ACC112 (cell line): ENCODE measurements around the gene ETV1.
A peak's percentile ranks its signal among the peaks of the same experiment; 100 is the strongest.

Experiments used
- H2AFZ ChIP-seq: fragments of 200-600 bp; sonication (generic); one replicate; pipeline ENCODE4 v1.6.0; 2017; ENCODE audit warnings: antibody characterized with exemption, low read length; ENCODE audit not compliant: unreplicated experiment
- H3K27ac ChIP-seq: fragments of 200-600 bp; sonication (generic); 2 replicates; pipeline ENCODE4 v1.5.1; 2014; ENCODE audit warnings: low read depth, mild to moderate bottlenecking, antibody characterized with exemption, low read length, moderate library complexity
- H3K27me3 ChIP-seq: fragments of 200-600 bp; sonication (generic); 2 replicates; pipeline ENCODE4 v1.6.1; 2014; ENCODE audit warnings: mild to moderate bottlenecking, antibody characterized with exemption, low read length, moderate library complexity, mixed read lengths; ENCODE audit not compliant: insufficient read depth
- H3K36me3 ChIP-seq: fragments of 200-600 bp; sonication (generic); 2 replicates; pipeline ENCODE4 v1.6.1; 2016; ENCODE audit warnings: mild to moderate bottlenecking, antibody characterized with exemption, low read length, moderate library complexity, mixed read lengths; ENCODE audit not compliant: insufficient read depth
- H3K4me1 ChIP-seq: fragments of 200-600 bp; sonication (generic); one replicate; pipeline ENCODE4 v1.6.1; 2016; ENCODE audit warnings: low read length, mixed read lengths; ENCODE audit not compliant: insufficient read depth, unreplicated experiment, control insufficient read depth
- H3K4me3 ChIP-seq: fragments of 200-600 bp; sonication (generic); 2 replicates; pipeline ENCODE4 v1.5.1; 2014; ENCODE audit warnings: mild to moderate bottlenecking, low read depth, low read length
- H3K79me2 ChIP-seq: fragments of 200-600 bp; sonication (generic); one replicate; pipeline ENCODE4 v1.6.0; 2016; ENCODE audit warnings: low read length; ENCODE audit not compliant: control insufficient read depth, unreplicated experiment, insufficient read depth

ETV1 gene

DNA sequence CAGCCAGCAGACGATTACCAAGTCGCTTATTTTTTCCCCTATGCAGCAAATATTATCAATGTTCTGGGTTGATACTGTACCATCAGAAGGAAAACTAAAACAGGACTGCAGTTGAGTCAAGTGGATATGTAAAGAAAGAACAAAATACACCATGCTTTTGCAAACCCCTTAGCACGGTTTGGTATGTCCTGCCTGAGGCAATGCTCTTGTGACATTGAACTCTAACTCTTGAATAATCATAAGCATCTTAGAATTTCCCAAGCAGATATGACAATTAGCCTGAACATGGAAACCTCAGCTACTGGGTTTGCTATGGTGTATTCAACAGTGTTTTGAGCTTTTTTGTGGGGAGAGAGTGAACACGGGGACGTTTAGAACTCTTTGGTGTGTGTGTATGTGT, 107.4 kb downstream of the ETV1 start:
- H3K36me3 ChIP-seq, result no peaks in the 10 kb centered on the region
- H3K27ac ChIP-seq, result no peak overlapping the region
- H2AFZ ChIP-seq, result no peak overlapping the region
- no peak overlapping the region for H3K4me3 ChIP-seq
- no peaks in the 10 kb centered on the region for H3K27me3 ChIP-seq
- H3K79me2 ChIP-seq, result no peaks in the 10 kb centered on the region
- H3K4me1 ChIP-seq, result peaks cover 14% of the 10 kb centered on the region

DNA sequence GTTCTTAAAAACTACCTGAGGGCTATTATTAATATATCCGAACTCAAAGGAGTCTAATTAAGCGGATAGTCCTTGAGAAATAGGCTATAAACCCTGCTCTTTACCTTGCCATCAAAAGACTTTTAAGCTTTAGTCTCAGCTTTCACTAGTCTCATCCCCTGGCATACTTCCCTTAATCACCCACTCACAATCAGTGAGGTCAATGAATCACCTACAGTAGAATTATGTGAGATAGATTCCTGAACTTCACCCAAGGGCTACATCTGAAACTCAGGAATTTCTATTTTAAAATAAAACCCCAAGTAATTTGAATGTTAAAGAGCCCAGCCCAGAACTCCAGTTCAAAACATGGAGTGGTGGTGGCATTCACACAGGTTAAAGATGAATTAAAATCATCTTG, 108.7 kb downstream of the ETV1 start:
- Histone ChIP-seq H3K4me1 (peaks cover 14% of the 10 kb centered on the region), H3K27me3 (no peaks in the 10 kb centered on the region), H3K4me3 (no peak overlapping the region), H2AFZ (no peak overlapping the region), H3K79me2 (no peaks in the 10 kb centered on the region), H3K27ac (peak overlapping the region; percentile 38; the same call in 1 of the 2 replicates), H3K36me3 (no peaks in the 10 kb centered on the region)

DNA sequence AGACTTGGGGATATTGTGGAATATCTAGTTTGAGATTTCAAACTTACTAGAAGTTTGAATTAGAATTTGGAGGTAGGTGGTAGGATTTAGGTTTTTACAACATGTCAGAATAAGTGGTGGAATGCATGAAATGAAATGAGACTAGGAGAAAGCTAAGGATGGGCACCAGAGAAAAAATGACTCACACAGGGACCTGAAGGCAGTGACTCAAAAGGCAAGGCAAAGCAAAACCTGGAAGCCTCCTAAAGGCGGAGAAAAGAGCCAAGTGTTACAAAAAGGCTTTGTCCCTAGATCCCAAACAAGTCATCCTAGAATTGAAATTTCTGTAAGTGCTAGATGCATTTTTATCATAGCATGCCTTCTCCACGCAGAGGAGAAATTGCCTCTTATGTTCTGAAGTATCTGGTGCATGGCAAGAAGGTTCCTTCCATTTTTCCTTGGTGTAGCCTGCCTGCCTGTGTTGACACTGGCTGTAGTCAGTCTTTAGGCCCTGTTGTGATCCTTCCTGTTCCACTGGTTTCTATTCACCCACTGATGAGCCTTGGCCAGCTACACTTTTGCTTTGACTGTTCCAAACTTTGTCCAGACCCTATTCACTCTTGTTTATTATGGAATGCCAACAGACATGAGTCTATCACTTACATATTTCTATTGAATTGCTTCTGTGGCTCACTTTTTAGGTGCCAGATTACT, 109.3 kb downstream of the ETV1 start:
- H3K79me2 ChIP-seq, result no peaks in the 10 kb centered on the region
- H3K4me3 ChIP-seq, result no peak overlapping the region
- H3K36me3 ChIP-seq, result no peaks in the 10 kb centered on the region
- H3K4me1 ChIP-seq, result peaks cover 14% of the 10 kb centered on the region
- H3K27me3 ChIP-seq, result no peaks in the 10 kb centered on the region
- peak overlapping the region; percentile 38 for H3K27ac ChIP-seq
- peak overlapping the region; percentile 17 for H2AFZ ChIP-seq

DNA sequence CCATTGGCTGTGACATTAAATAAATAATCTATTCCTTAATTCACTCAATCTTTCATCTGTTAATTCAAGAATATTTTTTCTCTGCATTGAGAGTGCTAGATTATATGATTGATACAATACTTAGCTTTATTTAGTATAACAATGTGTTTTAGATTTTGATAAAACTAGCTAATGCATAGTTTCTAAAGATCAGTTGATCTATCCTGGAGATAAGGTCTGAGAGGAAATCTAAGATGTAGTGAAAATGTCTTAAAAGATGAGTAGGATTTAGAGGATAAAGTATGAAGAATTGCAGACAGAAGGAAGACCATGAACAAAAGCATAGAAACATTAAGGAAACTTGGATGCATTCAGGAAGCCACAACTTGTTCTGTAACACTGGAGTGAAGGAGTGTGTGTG, 110.3 kb downstream of the ETV1 start:
- H2AFZ ChIP-seq, result no peak overlapping the region
- H3K4me3 ChIP-seq, result no peak overlapping the region
- no peaks in the 10 kb centered on the region for H3K27me3 ChIP-seq
- H3K27ac ChIP-seq, result no peak overlapping the region
- H3K79me2 ChIP-seq, result no peaks in the 10 kb centered on the region
- no peaks in the 10 kb centered on the region for H3K36me3 ChIP-seq
- H3K4me1 ChIP-seq, result peaks cover 21% of the 10 kb centered on the region

DNA sequence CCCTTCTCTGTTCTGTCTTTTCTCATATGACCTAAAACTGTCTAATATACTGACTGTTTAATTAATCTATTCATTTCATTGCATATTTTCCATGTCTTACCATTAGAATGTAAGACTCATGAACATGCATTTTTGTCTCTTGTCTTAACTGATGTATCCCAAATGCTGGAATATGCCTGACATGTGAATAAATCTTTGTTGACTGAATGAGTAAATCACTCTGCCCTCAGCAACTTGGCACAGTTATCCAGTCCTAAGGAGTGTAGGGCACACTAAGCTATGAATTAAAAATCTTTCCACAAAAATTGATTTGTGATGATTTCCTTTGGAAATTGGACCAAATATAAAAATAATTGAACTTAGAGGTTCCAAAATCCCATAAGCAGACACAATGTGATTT, 111.3 kb downstream of the ETV1 start:
- no peak overlapping the region for H3K27ac ChIP-seq
- no peaks in the 10 kb centered on the region for H3K36me3 ChIP-seq
- no peak overlapping the region for H3K4me3 ChIP-seq
- no peaks in the 10 kb centered on the region for H3K79me2 ChIP-seq
- peaks cover 21% of the 10 kb centered on the region for H3K4me1 ChIP-seq
- no peak overlapping the region for H2AFZ ChIP-seq
- no peaks in the 10 kb centered on the region for H3K27me3 ChIP-seq

DNA sequence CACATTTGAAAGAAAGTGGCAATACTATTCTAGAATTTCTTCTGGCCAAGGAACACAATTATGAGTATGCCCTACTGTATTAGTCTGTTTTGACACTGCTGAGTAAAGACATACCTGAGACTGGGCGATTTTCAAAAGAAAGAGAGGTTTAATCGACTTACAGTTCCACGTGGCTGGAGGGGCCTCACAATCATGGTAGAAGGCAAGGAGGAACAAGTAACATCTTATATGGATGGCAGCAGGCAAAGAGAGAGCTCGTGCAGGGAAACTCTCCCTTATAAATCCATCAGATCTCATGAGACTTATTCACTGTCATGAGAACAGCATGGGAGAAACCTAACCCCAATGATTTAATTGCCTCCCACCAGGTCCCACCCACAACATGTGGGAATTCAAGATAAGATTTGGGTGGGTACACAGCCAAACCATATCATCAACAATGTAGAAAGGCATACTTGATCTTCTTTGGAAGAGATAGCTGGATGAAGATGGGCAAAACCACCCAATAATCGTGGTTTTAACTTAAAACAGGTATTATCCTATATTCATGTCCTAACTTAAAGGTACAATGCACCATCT, 113.9 kb downstream of the ETV1 start:
- Histone ChIP-seq H3K27me3 (no peaks in the 10 kb centered on the region), H2AFZ (no peak overlapping the region), H3K36me3 (no peaks in the 10 kb centered on the region), H3K4me3 (no peak overlapping the region), H3K4me1 (peaks cover 15% of the 10 kb centered on the region), H3K79me2 (no peaks in the 10 kb centered on the region), H3K27ac (no peak overlapping the region)

DNA sequence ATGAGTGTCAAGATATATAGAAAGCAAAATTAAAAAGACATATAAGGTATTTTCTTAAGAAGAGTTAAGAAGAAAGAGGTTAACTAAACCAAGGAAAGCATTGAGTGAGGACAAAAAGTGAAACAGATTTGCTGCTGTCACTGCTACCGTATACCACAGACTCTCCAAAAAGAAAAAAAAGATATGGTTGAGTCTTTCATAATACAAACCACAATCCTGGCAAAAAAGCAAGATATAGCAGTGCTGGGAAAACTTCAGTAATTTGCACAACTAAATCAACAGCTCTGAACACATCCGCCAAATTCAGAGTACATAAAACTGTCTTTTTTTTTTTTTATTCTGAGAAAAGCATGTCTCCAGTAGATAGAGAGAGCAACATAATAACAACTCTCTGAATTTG, 114.7 kb downstream of the ETV1 start:
- H3K79me2 ChIP-seq, result no peaks in the 10 kb centered on the region
- no peak overlapping the region for H3K27ac ChIP-seq
- peaks cover 8% of the 10 kb centered on the region for H3K4me1 ChIP-seq
- no peaks in the 10 kb centered on the region for H3K36me3 ChIP-seq
- H3K27me3 ChIP-seq, result no peaks in the 10 kb centered on the region
- H3K4me3 ChIP-seq, result peak overlapping the region; percentile 60
- H2AFZ ChIP-seq, result peak overlapping the region; percentile 55

DNA sequence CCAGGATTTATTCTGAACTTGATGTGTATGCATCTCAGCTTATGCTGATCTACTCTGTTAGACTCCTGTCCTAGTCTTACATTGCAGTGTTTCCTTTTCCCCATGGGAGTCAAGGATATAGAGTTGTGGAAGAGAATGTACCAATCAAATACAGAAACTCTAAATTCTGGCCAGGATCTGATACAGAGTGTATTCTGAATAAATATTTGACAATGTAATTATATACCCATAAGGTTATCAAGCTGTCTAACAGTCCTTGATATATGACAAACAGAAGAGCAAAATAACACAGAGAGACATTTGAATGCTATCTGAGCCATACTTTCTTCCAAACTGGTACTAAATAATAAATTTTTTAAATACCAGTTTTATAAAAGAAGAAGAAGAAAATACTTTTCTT, 116.8 kb downstream of the ETV1 start:
- no peak overlapping the region for H2AFZ ChIP-seq
- no peaks in the 10 kb centered on the region for H3K79me2 ChIP-seq
- H3K36me3 ChIP-seq, result no peaks in the 10 kb centered on the region
- no peak overlapping the region for H3K27ac ChIP-seq
- no peak overlapping the region for H3K4me3 ChIP-seq
- no peaks in the 10 kb centered on the region for H3K27me3 ChIP-seq
- peaks cover 8% of the 10 kb centered on the region for H3K4me1 ChIP-seq

DNA sequence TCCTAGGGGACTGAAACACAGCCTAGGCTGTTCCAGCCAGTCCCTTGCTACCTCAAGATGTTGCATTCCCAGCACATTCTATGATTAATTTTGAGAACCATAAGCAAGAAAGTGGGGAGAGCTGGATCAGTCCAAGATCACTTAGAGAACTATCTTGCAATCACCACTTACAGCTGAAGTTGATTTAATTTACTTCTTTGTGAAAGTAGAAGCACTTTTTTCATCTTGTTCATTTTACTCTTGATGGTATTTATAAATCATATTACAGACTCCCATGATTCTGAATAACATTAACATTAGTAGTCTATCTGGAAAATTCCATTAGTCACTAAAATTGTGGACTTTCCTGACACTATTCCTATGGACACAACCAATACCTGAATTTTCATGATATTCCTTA, 118.5 kb downstream of the ETV1 start:
- Histone ChIP-seq H3K27me3 (no peaks in the 10 kb centered on the region), H3K4me3 (no peak overlapping the region), H3K79me2 (no peaks in the 10 kb centered on the region), H2AFZ (no peak overlapping the region), H3K36me3 (no peaks in the 10 kb centered on the region), H3K4me1 (peaks cover 8% of the 10 kb centered on the region), H3K27ac (no peak overlapping the region)

DNA sequence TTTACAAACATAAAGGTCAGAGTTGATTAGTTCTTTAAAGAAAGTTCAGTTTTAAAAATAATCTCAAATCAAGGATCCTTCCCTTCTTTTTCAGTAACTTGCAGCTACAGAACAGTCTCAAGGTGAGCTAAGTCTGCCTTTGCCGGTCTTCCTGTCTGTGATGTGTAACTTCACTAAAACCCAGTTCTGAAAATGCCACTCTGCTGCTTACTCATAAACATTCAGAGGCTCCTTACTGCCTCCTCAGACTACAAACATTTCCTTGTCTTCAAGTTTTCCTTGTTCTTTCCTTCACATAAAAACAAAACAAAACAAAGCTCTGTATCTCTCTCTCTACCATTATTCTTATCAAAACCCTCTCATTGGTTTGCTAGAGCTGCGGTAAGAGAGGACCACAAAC, 128.7 kb downstream of the ETV1 start:
- Histone ChIP-seq H3K4me1 (no peaks in the 10 kb centered on the region), H3K27ac (no peak overlapping the region), H2AFZ (peak overlapping the region; percentile 3)

DNA sequence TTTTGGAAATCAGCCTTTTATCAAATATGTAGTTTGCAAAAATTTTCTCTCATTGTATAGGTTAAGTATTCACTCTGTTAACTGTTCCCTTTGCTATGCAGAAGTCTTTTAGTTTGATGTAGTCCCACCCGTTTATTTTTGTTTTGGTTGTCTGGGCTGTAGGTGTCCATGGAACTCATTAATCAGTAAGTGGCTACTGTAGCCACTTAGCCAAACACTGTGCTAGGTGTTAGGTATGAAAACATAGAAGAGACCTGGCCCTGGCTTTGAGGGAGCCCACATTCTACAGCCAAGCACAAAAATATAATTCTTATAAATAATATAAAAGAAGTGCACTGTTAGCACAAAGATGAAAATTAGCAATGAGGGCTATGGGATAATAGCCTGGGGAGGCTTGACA, 133.5 kb downstream of the ETV1 start:
- no peak overlapping the region for H3K4me3 ChIP-seq
- no peak overlapping the region for H3K27ac ChIP-seq
- H3K79me2 ChIP-seq, result no peaks in the 10 kb centered on the region
- H2AFZ ChIP-seq, result no peak overlapping the region
- no peaks in the 10 kb centered on the region for H3K27me3 ChIP-seq
- H3K4me1 ChIP-seq, result peaks cover 19% of the 10 kb centered on the region
- no peaks in the 10 kb centered on the region for H3K36me3 ChIP-seq

More for the DNA sequence above, 128.7 kb downstream of the ETV1 start:
- H3K4me3 ChIP-seq, result no peak overlapping the region
- H3K36me3 ChIP-seq, result no peaks in the 10 kb centered on the region
- no peaks in the 10 kb centered on the region for H3K79me2 ChIP-seq
- no peaks in the 10 kb centered on the region for H3K27me3 ChIP-seq
